Testis (tissue), 2 donors: ENCODE data around the gene MEGF11.

Experiments
- CTCF ChIP-seq, 3 experiments: fragments of 450-650 bp in 2 of 3; fragments of 200-600 bp in 1 of 3; sonication (generic) in 1 of 3; IDR thresholded peaks; one replicate each; pipeline ENCODE4 v1.5.1; 2016 to 2019; ENCODE audit warnings: antibody characterized with exemption in 3 of 3, mild to moderate bottlenecking in 2 of 3, moderate library complexity in 1 of 3
- POLR2A ChIP-seq: fragments of 450-650 bp; IDR thresholded peaks from one replicate; pipeline ENCODE4 v1.6.1; 2017; ENCODE audit warnings: antibody characterized with exemption, mild to moderate bottlenecking, moderate library complexity

GRCh38 chr15:66212563-66212921, 41.0 kb downstream of the MEGF11 start:
- TF ChIP-seq CTCF (IDR thresholded peaks at IDR 0.05): no peak
- TF ChIP-seq POLR2A: no peak
